PC-3 (cell line): ENCODE measurements around the gene CETN2. TPM values are rescaled to one million over a fixed set of nuclear protein-coding genes. Genes with fewer than 3 reads are reported as not detected.

Source experiments
- ATAC-seq: fragments of 200-7000 bp; cut with Tn5 transposase; 2 replicates; pipeline ENCODE4 v1.9.1; 2020; ENCODE audit warnings: mild to moderate bottlenecking, moderate library complexity
- BruUV-seq: library from RNA; stranded (reverse); fragments of 400-500 nt; replicated peaks from 2 replicates; lab custom pipeline; 2021; lab: Mats Ljungman, UMichigan
- CTCF ChIA-PET: fragments of 300-600 bp; sonication (Branson Sonifier 250); formaldehyde crosslinking; loops from one replicate; lab custom pipeline; 2022; ENCODE audit warnings: antibody characterized with exemption; lab: Charles Lee
- POLR2A ChIA-PET: fragments of 300-600 bp; sonication (Branson Sonifier 250); formaldehyde crosslinking; loops from one replicate; lab custom pipeline; 2022; ENCODE audit warnings: antibody characterized with exemption; ENCODE audit not compliant: unreplicated experiment; lab: Charles Lee
- DNase-seq: peaks from one replicate; pipeline ENCODE4 v3.0.0-alpha.2; 2015
- H2AFZ ChIP-seq: fragments of 300-600 bp; sonication (generic); 2 replicates; pipeline ENCODE4 v1.6.0; 2016; ENCODE audit warnings: antibody characterized with exemption, low read length
- H3F3A ChIP-seq: fragments of 300-600 bp; sonication (generic); one replicate; pipeline ENCODE4 v1.6.0; 2017; ENCODE audit warnings: antibody characterized with exemption, low read length, control low read depth, mild to moderate bottlenecking; ENCODE audit not compliant: unreplicated experiment
- H3K27ac ChIP-seq: fragments of 300-600 bp; sonication (generic); 2 replicates; pipeline ENCODE4 v1.5.1; 2016; ENCODE audit warnings: mild to moderate bottlenecking, low read length
- H3K27me3 ChIP-seq: fragments of 300-600 bp; sonication (generic); 2 replicates; pipeline ENCODE4 v1.6.1; 2016; ENCODE audit warnings: low read length, mixed read lengths
- H3K36me3 ChIP-seq: fragments of 300-600 bp; sonication (generic); 2 replicates; pipeline ENCODE4 v1.6.1; 2016; ENCODE audit warnings: low read depth, mixed run types, low read length, mixed read lengths
- H3K4me1 ChIP-seq: fragments of 300-600 bp; sonication (generic); 2 replicates; pipeline ENCODE4 v1.5.1; 2016; ENCODE audit warnings: low read length; ENCODE audit not compliant: insufficient read depth
- H3K4me2 ChIP-seq: fragments of 300-600 bp; sonication (generic); 2 replicates; pipeline ENCODE4 v1.6.0; 2016; ENCODE audit warnings: low read length
- H3K4me3 ChIP-seq: fragments of 300-600 bp; sonication (generic); 2 replicates; pipeline ENCODE4 v1.5.1; 2016; ENCODE audit warnings: mild to moderate bottlenecking, low read length, mixed read lengths
- H3K79me2 ChIP-seq: fragments of 300-600 bp; sonication (generic); 2 replicates; pipeline ENCODE4 v1.6.1; 2017; ENCODE audit warnings: low read length, mixed read lengths
- H3K9ac ChIP-seq: fragments of 300-600 bp; sonication (generic); 2 replicates; pipeline ENCODE4 v1.6.0; 2016; ENCODE audit warnings: mild to moderate bottlenecking, low read length
- H3K9me2 ChIP-seq: fragments of 300-600 bp; sonication (generic); replicated peaks from 2 replicates; pipeline ENCODE4 v1.6.1; 2016; ENCODE audit warnings: mixed run types, low read length, mixed read lengths
- H3K9me3 ChIP-seq: fragments of 300-600 bp; sonication (generic); 2 replicates; pipeline ENCODE4 v1.6.1; 2016; ENCODE audit warnings: low read length, mixed read lengths
- H4K20me1 ChIP-seq: fragments of 300-600 bp; sonication (generic); 2 replicates; pipeline ENCODE4 v1.6.1; 2016; ENCODE audit warnings: low read length, mixed read lengths
- CTCF ChIP-seq: fragments of 300-600 bp; sonication (generic); conservative IDR thresholded peaks from 2 replicates; pipeline ENCODE4 v1.5.1; 2017; ENCODE audit warnings: antibody characterized with exemption, low read depth, mild to moderate bottlenecking, low read length
- EZH2 ChIP-seq: fragments of 300-600 bp; sonication (generic); IDR thresholded peaks from one replicate; pipeline ENCODE4 v1.6.1; 2017; ENCODE audit warnings: antibody characterized with exemption, mild to moderate bottlenecking, low read length; ENCODE audit not compliant: unreplicated experiment
- EZH2phosphoT487 ChIP-seq: fragments of 300-600 bp; sonication (generic); IDR thresholded peaks from 2 replicates; pipeline ENCODE4 v1.6.1; 2018; ENCODE audit warnings: mild to moderate bottlenecking, antibody characterized with exemption, low read length, borderline replicate concordance
- intact Hi-C: fragments of 100-400 bp; cut with micrococcal nuclease; formaldehyde crosslinking; loops from 2 replicates; pipeline ENCODE4 v1.9.0; 2023
- total RNA-seq: library from RNA; depleted of rRNA; stranded (reverse); fragments of >200 nt; gene quantifications from 2 replicates; pipeline ENCODE4 v1.2.3, GENCODE V29; 2014

Gene CETN2
- total RNA-seq, 1 experiment from 2014 or later = 40.9 TPM

GRCh38 chrX:152823657-152824056 lies 6.9 kb downstream of the CETN2 start:
- no peaks in the 10 kb centered on the region for H3K79me2 ChIP-seq
- no peaks in the 10 kb centered on the region for H3K27me3 ChIP-seq
- no peak overlapping the region for H3K4me2 ChIP-seq
- ChIA-PET CTCF (no interaction called here), POLR2A (no interaction called here)
- intact Hi-C loops = loop anchor here (5.0 kb wide), 1 partner anchor 1671 kb away; no protein-coding TSS in a partner anchor
- no peak overlapping the region for H3K9ac ChIP-seq
- no peaks in the 10 kb centered on the region for H3K9me3 ChIP-seq
- no peaks in the 10 kb centered on the region for H4K20me1 ChIP-seq
- BruUV-seq = no TSS peak
- H2AFZ ChIP-seq = no peak overlapping the region
- DNase-seq = no peak
- peaks cover 43% of the 10 kb centered on the region for H3K4me1 ChIP-seq
- H3K27ac ChIP-seq = no peak overlapping the region
- H3K9me2 ChIP-seq = no peaks in the 10 kb centered on the region
- no peak overlapping the region for H3K4me3 ChIP-seq
- no peak for ATAC-seq
- TF ChIP-seq EZH2phosphoT487 = no peak
- TF ChIP-seq EZH2 = no peak
- no peak for TF ChIP-seq CTCF
- H3F3A ChIP-seq = no peaks in the 10 kb centered on the region
- no peaks in the 10 kb centered on the region for H3K36me3 ChIP-seq

- no peaks in the 10 kb centered on the region for H4K20me1 ChIP-seq
- peak; percentile 62 for DNase-seq
- H3K4me2 ChIP-seq = peak overlapping the region; percentile 20; the same call in 1 of the 2 replicates
- CTCF ChIA-PET = no interaction called here
- intact Hi-C loops = loop anchor here (5.0 kb wide), 1 partner anchor 1670 kb away; no protein-coding TSS in a partner anchor
- POLR2A ChIA-PET = interaction anchor here (0.6 kb wide), 1 partner anchor 177 kb away, joined by 3 read pairs; no protein-coding TSS in a partner anchor
- no peaks in the 10 kb centered on the region for H3K79me2 ChIP-seq
- no peak overlapping the region for H2AFZ ChIP-seq
- peak; percentile 82 for ATAC-seq
- H3K36me3 ChIP-seq = no peaks in the 10 kb centered on the region
- no peaks in the 10 kb centered on the region for H3F3A ChIP-seq
- H3K9ac ChIP-seq = no peak overlapping the region
- TF ChIP-seq EZH2 (no peak), EZH2phosphoT487 (no peak), CTCF (no peak)
- H3K4me3 ChIP-seq = no peak overlapping the region
- no peaks in the 10 kb centered on the region for H3K9me3 ChIP-seq
- H3K4me1 ChIP-seq = peaks cover 53% of the 10 kb centered on the region
- H3K9me2 ChIP-seq = no peaks in the 10 kb centered on the region
- BruUV-seq = no TSS peak
- 0 out of 2 replicates have a peak overlapping the region, but pooled peaks have one; percentile 16 for H3K27ac ChIP-seq
- H3K27me3 ChIP-seq = no peaks in the 10 kb centered on the region
Measured at GRCh38 chrX:152822383-152823086, 8.0 kb downstream of the CETN2 start.

- Histone ChIP-seq H3K9ac (no peak overlapping the region), H2AFZ (no peak overlapping the region), H3K27ac (no peak overlapping the region), H3K36me3 (no peaks in the 10 kb centered on the region), H3F3A (no peaks in the 10 kb centered on the region), H3K4me3 (no peak overlapping the region), H3K27me3 (no peaks in the 10 kb centered on the region), H3K9me2 (no peaks in the 10 kb centered on the region), H3K9me3 (no peaks in the 10 kb centered on the region), H3K79me2 (no peaks in the 10 kb centered on the region), H3K4me1 (peaks cover 60% of the 10 kb centered on the region), H3K4me2 (no peak overlapping the region), H4K20me1 (no peaks in the 10 kb centered on the region)
- BruUV-seq = no TSS peak
- ChIA-PET CTCF (no interaction called here), POLR2A (no interaction called here)
- TF ChIP-seq EZH2phosphoT487 = no peak
- no peak for TF ChIP-seq EZH2
- peak; percentile 80 for TF ChIP-seq CTCF
- DNase-seq (peak; percentile 65), ATAC-seq (no peak)
- intact Hi-C loops = loop anchor here (5.0 kb wide), 1 partner anchor 1669 kb away; no protein-coding TSS in a partner anchor
Measured at GRCh38 chrX:152821145-152821765, 9.3 kb downstream of the CETN2 start.
